DOHH2 (cell line): ENCODE results near the gene TMCC1.

Source experiments
- H3F3A ChIP-seq: fragments of 200-600 bp; sonication (generic), shearing (Covaris generic); 2 replicates; pipeline ENCODE4 v1.6.0; 2016; ENCODE audit warnings: antibody characterized with exemption, mild to moderate bottlenecking; ENCODE audit not compliant: control insufficient read depth, insufficient read depth
- H3K27ac ChIP-seq: fragments of 200-600 bp; sonication (generic); 2 replicates; pipeline ENCODE4 v1.5.1; 2014; ENCODE audit warnings: low read depth, mild to moderate bottlenecking, low read length, moderate library complexity
- H3K27me3 ChIP-seq: fragments of 200-600 bp; sonication (generic); 2 replicates; pipeline ENCODE4 v1.6.1; 2014; ENCODE audit warnings: mild to moderate bottlenecking, low read length, mixed read lengths; ENCODE audit not compliant: control insufficient read depth
- H3K36me3 ChIP-seq: fragments of 200-600 bp; sonication (generic); 2 replicates; pipeline ENCODE4 v1.6.1; 2014; ENCODE audit warnings: mild to moderate bottlenecking, low read length, moderate library complexity, mixed read lengths; ENCODE audit not compliant: control insufficient read depth
- H3K4me1 ChIP-seq: fragments of 200-600 bp; sonication (generic); 2 replicates; pipeline ENCODE4 v1.6.1; 2014; ENCODE audit warnings: mild to moderate bottlenecking, low read length, mixed read lengths; ENCODE audit not compliant: control insufficient read depth
- H3K4me2 ChIP-seq: fragments of 200-600 bp; sonication (generic); 2 replicates; pipeline ENCODE4 v1.6.0; 2014; ENCODE audit warnings: mild to moderate bottlenecking, low read length, moderate library complexity
- H3K4me3 ChIP-seq: fragments of 200-600 bp; sonication (generic); 2 replicates; pipeline ENCODE4 v1.5.1; 2014; ENCODE audit warnings: mild to moderate bottlenecking, low read length, mixed read lengths
- H3K79me2 ChIP-seq: fragments of 200-600 bp; sonication (generic); 2 replicates; pipeline ENCODE4 v1.6.1; 2014; ENCODE audit warnings: mild to moderate bottlenecking, low read length, mixed read lengths; ENCODE audit not compliant: control insufficient read depth
- H3K9me2 ChIP-seq: fragments of 200-600 bp; sonication (generic); replicated peaks from 2 replicates; pipeline ENCODE4 v1.6.1; 2014; ENCODE audit warnings: mild to moderate bottlenecking, low read length, mixed read lengths; ENCODE audit not compliant: control insufficient read depth
- H3K9me3 ChIP-seq: fragments of 200-600 bp; sonication (generic); 2 replicates; pipeline ENCODE4 v1.6.1; 2014; ENCODE audit warnings: antibody characterized with exemption, low read length, mixed read lengths; ENCODE audit not compliant: control insufficient read depth, insufficient read depth
- H4K20me1 ChIP-seq: fragments of 200-600 bp; sonication (generic); 2 replicates; pipeline ENCODE4 v1.6.0; 2014; ENCODE audit warnings: low read depth, mild to moderate bottlenecking, antibody characterized with exemption, low read length, moderate library complexity; ENCODE audit not compliant: control insufficient read depth, insufficient read depth
- CTCF ChIP-seq: fragments of 200-600 bp; sonication (generic); IDR thresholded peaks from one replicate; pipeline ENCODE4 v1.5.1; 2014; ENCODE audit warnings: antibody characterized with exemption, mild to moderate bottlenecking, low read depth, low read length; ENCODE audit not compliant: poor library complexity, severe bottlenecking
- EZH2phosphoT487 ChIP-seq: fragments of 200-600 bp; sonication (generic); IDR thresholded peaks from 2 replicates; pipeline ENCODE4 v1.6.1; 2017; ENCODE audit warnings: borderline replicate concordance, mild to moderate bottlenecking, antibody characterized with exemption, low read length, moderate library complexity, mixed read lengths

Gene TMCC1

DNA sequence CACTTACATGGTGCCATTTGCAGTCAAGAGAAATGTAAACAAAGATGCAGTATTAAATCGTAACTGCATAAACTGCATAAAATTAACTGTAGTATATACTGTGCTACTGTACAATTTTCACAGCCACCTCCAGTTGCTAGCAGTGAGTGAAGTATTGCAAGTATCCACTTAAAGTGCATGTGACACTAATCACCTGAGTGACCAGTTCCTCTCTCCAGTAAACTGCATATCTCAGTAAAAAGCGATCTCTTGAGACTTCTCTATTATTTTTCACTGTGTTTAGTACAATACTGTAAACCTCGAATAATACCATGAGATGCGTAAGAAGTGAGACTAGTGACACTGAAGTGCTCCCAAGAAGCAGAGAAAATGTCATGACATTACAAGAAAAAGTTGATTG, 175.3 kb downstream of the TMCC1 start:
- Histone ChIP-seq H3K79me2 (no peaks in the 10 kb centered on the region), H3K36me3 (no peaks in the 10 kb centered on the region), H3K4me3 (no peak overlapping the region), H3K9me2 (no peaks in the 10 kb centered on the region), H3K4me2 (no peak overlapping the region), H4K20me1 (no peaks in the 10 kb centered on the region), H3F3A (no peaks in the 10 kb centered on the region), H3K27me3 (no peaks in the 10 kb centered on the region), H3K9me3 (no peaks in the 10 kb centered on the region), H3K4me1 (no peaks in the 10 kb centered on the region), H3K27ac (no peak overlapping the region)
- TF ChIP-seq CTCF (no peak), EZH2phosphoT487 (no peak)

- Histone ChIP-seq H3K79me2 (no peaks in the 10 kb centered on the region), H3K27me3 (no peaks in the 10 kb centered on the region), H3K27ac (no peak overlapping the region), H3K36me3 (no peaks in the 10 kb centered on the region), H3K4me3 (no peak overlapping the region), H3K4me1 (no peaks in the 10 kb centered on the region), H3K9me3 (no peaks in the 10 kb centered on the region), H4K20me1 (no peaks in the 10 kb centered on the region), H3F3A (no peaks in the 10 kb centered on the region), H3K4me2 (no peak overlapping the region), H3K9me2 (no peaks in the 10 kb centered on the region)
- TF ChIP-seq CTCF (no peak), EZH2phosphoT487 (no peak)
These were observed 177.7 kb downstream of the TMCC1 start for GRCh38 chr3:129715854-129716253.

DNA sequence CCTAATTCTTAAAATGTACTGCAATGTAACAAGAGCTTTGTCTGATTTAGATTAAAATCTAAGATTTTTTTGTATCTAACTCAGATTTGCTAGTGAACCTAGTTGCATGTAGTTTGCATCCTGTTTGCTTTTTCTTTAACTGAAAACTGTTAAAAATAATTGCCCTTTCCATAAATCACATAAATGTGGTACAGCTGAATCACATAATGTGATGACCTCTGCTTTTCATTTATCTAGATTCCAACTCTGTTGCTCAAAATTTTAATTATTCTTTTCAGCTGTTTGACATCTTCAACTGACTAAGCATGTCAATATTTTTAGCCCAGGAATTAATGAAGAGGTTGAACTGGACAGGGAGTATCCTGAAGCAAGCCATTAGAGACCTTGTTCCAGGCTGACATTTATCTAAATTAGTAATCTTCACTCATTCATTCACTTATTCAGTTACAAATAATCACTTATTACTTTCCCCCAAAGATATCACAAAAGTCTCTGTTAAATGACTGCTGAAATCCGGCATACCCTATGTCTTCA, 185.1 kb downstream of the TMCC1 start:
- H3K27ac ChIP-seq, result no peak overlapping the region

More for the DNA sequence above, 185.1 kb downstream of the TMCC1 start:
- no peaks in the 10 kb centered on the region for H3K79me2 ChIP-seq
- H3K9me3 ChIP-seq, result no peaks in the 10 kb centered on the region
- no peaks in the 10 kb centered on the region for H3F3A ChIP-seq
- no peaks in the 10 kb centered on the region for H3K4me1 ChIP-seq
- H3K4me3 ChIP-seq, result no peak overlapping the region
- no peaks in the 10 kb centered on the region for H3K27me3 ChIP-seq
- TF ChIP-seq EZH2phosphoT487 (no peak), CTCF (no peak)
- no peaks in the 10 kb centered on the region for H4K20me1 ChIP-seq
- no peak overlapping the region for H3K4me2 ChIP-seq
- no peaks in the 10 kb centered on the region for H3K9me2 ChIP-seq
- H3K36me3 ChIP-seq, result no peaks in the 10 kb centered on the region
